NCI-H82 treated with DMSO at 0.1 percent for 48 hours (cell line): ENCODE data around the gene ZNF329.
"Not testable (repeated sequence)": the region's sequence is repeated elsewhere in the genome, so short reads cannot be mapped to it uniquely, and the experiment has no call there.

Source experiments
- DNase-seq: peaks from one replicate; lab custom pipeline; 2025; ENCODE audit not compliant: unreplicated experiment; lab: John Stamatoyannopoulos, UW

ZNF329 gene

GRCh38 chr19:58150328-58150921 is at the start of gene ZNF329:
Gene ZNF329, minus strand, starts transcription at chr19:58150789. Its CDS starts 21,286 bp downstream, at chr19:58129503.
- peak; percentile 58 for DNase-seq

DNA sequence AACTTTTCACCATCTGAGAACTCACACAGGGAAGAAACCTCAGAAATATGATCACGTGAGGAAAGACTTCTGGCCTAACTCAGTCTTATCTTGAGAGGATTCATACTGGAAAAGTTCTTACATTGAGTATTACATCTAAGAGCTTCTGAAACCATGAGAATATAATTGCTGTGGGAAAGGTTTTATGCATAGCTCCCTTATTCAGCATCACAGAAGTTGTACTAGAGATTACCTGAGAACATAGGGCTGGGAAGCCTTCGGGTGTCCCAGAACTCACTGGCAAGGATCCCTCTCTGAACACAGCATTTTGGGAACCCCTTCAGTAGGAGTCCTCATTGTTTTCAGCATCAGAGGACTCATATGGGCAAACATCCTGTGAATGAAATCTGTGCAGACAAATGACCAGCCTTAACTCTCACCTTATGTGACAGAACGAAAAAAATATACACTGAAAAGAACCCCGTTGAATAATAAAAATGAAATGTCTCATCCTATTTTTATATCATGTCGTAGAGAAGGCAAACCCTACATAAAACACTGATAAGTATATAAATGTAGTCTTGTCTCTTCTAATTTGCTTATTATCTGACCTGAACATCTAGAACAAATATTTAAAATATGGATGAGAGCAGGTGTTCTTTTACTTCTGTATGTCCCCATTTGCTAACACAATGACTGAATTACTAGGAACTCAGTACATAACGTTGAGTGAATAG is 46.5 kb upstream of the ZNF329 start:
- no peak for DNase-seq

- no peak for DNase-seq
Measured at GRCh38 chr19:58183817-58184215, 33.2 kb upstream of the ZNF329 start.

GRCh38 chr19:58182989-58183816 is 32.6 kb upstream of the ZNF329 start, which contains the start of gene ZNF274:
Gene ZNF274, plus strand, starts transcription at chr19:58183061. Its CDS starts 905 bp downstream, at chr19:58183966.
- DNase-seq = peak; percentile 79

- DNase-seq = no peak
Measured at GRCh38 chr19:58182577-58182988, 32.0 kb upstream of the ZNF329 start.

- peak; percentile 45 for DNase-seq
Measured at GRCh38 chr19:58181902-58182576, 31.4 kb upstream of the ZNF329 start.

GRCh38 chr19:58170860-58171259 is 20.3 kb upstream of the ZNF329 start:
- DNase-seq = no peak

- no peak for DNase-seq
Measured at GRCh38 chr19:58166708-58167280, 16.2 kb upstream of the ZNF329 start.

- DNase-seq = no peak
Measured at GRCh38 chr19:58166268-58166667, 15.7 kb upstream of the ZNF329 start.

GRCh38 chr19:58157045-58157728 is 6.6 kb upstream of the ZNF329 start:
- DNase-seq = no peak

GRCh38 chr19:58154679-58155648 is 4.4 kb upstream of the ZNF329 start:
- peak; percentile 59 for DNase-seq

- DNase-seq = no peak
Measured at GRCh38 chr19:58154287-58154678, 3.7 kb upstream of the ZNF329 start.

- DNase-seq = no peak
Measured at GRCh38 chr19:58153386-58153785, 2.8 kb upstream of the ZNF329 start.

- not testable (repeated sequence) for DNase-seq
Measured at GRCh38 chr19:58147475-58147874, 3.1 kb downstream of the ZNF329 start.

DNA sequence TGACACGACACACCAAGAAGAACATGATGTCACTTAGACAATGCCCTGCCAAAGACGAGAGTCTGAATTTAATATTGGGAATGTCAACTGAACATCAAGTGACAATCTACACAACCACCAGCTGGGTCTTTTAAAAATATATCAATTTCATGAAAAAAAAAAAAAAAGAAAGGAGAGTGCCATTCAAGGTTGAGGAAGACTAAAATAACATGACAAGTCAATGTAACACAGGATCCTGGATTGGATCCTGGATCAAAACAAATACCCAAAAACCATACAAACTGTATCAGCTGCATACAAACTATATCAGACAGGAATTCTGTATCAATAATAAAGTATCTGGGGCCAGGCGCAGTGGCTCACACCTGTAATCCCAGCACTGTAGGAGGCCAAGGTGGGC is 4.7 kb downstream of the ZNF329 start:
- no peak for DNase-seq

DNA sequence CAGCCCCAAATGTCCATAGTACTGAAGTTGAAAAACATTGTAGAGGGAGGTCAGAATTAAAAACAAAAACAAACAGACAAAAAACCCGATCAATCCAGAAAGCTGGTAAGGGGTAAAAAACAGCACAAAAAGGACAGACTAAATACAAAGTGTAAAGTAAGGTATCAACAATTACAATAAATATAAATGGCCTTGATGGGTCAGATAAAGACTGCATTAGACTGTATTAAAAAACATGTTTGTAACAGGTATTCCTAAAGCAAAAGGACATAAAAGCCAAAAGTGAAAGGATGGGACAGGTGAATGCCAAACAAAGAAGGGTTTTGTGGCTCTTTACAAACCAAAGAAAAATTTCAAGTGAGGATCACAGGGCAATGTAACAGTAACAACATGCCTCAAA is 16.3 kb downstream of the ZNF329 start:
- no peak for DNase-seq

DNA sequence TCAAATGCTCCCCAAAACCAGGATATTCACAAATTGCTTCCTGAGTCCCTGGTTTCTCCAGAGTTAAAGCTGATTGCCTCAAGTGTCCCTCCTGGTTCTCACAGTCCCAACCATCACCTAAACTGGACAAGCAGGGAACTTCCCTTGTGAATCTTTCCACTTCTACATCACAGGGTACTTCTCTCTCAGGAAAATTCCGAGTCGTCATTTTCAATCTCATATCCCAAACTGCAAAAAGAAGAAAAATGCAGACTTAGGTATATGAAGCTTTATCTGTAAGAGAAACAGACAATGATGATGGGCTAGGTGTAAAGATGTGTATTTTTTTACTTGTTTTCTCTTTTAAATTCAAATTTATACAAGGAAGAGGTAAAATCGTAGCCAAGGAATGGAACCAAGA is 21.3 kb downstream of the ZNF329 start:
- no peak for DNase-seq

GRCh38 chr19:58128041-58128685 is 22.4 kb downstream of the ZNF329 start:
- DNase-seq = no peak

GRCh38 chr19:58123354-58123753 is 27.2 kb downstream of the ZNF329 start:
- no peak for DNase-seq
